GM12873 (cell line): ENCODE results near the gene SUN1.

Experiments used
- CTCF ChIP-seq: IDR thresholded peaks from 2 replicates; pipeline ENCODE4 v1.5.1; 2012; ENCODE audit warnings: low read depth, mild to moderate bottlenecking, moderate library complexity, low read length, control low read depth; ENCODE audit not compliant: insufficient read depth; ENCODE audit errors: missing control alignments

Gene SUN1

GRCh38 chr7:922334-923107 is 90.2 kb downstream of the SUN1 start:
- TF ChIP-seq CTCF, result no peak

- no peak for TF ChIP-seq CTCF
Observed at GRCh38 chr7:923108-924041, 91.1 kb downstream of the SUN1 start.
